Kidney tubule cell (primary cell): Measurements from ENCODE around the gene KCNQ2.
"Not testable (repeated sequence)": the region's sequence is repeated elsewhere in the genome, so short reads cannot be mapped to it uniquely, and the experiment has no call there.

Experiments used
- DNase-seq: peaks from one replicate; pipeline ENCODE4 v3.0.0-alpha.2; 2018; ENCODE audit warnings: low spot score

KCNQ2 gene

DNA sequence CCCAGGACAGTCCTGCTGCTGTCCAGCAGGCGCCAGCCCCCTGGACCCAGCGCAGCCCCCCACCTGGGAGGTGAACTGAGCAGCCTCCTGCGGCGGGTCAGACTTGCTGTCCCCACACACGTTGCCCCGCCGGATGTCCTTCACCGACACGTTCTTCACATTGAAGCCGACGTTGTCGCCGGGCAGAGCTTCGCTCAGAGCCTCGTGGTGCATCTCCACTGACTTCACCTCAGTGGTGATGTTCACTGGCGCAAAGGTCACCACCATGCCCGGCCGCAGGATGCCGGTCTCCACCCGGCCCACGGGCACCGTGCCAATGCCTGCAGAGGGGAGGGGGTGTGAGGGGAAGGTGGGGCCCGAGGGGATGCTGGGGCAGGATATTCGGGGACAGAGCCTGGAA lies 18.0 kb upstream of the KCNQ2 start:
- no peak for DNase-seq

DNA sequence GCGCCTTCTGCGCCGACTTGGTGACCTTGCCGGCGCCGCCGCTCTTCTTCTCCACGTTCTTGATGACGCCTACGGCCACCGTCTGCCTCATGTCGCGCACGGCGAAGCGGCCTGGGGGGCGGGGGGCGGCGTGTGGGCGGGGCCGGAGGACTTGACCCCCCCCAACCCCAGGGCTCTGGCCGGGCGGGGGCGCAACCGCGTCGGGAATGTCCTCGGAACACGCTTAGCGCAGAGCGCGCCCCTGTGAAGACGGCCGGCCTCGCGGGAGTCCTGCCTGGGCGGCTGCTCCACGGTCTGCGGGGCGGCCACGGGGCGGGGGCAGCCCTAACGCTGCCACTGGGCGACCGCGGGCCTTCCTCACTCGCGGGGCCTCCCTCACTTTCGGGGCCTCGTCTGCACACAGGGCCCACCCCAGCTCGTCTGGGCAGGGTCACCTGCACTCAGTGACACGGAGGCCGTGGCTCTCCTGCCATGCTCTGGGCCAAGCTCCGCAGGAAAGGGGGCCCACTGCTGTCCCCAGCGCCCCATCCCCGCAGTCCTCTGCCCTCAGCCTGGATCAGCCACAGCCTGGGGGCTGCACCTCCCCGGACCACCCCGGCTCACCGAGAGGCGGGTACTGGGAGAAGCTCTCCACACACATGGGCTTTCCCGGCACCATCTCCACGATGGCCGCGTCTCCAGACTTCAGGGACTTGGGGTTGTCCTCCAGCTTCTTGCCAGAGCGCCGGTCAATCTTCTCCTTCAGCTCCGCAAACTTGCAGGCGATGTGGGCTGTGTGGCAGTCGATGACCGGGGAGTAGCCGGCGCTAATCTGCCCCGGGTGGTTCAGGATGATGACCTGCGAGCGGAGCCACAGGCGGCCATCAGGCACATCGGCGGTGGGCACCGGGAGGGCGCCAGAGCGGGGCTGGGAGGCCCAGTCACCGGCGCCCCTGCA lies 16.1 kb upstream of the KCNQ2 start:
- no peak for DNase-seq

DNA sequence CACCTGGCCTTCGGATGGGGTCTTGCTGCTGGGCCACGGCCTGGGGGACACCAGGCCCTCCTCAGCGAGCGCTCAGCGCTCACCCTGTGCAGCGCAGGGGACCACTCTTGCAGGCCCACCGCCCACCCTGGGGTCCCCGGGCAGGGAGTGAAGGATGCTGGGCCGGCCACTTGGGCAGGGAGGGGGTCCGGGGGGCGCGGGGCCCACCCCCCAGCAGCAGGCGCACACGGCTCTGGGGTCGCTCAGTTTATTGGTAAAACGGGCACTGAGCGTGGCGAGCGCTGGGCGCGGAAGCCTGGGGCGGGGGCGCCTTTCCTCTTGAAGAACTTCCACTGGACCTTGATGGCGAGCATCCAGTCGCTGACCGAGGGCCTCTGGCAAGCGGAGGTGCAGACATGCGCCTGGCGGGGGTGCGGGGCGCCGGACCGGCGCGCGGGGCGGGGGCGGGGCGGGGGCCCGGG lies 15.4 kb upstream of the KCNQ2 start:
- DNase-seq: no peak

DNA sequence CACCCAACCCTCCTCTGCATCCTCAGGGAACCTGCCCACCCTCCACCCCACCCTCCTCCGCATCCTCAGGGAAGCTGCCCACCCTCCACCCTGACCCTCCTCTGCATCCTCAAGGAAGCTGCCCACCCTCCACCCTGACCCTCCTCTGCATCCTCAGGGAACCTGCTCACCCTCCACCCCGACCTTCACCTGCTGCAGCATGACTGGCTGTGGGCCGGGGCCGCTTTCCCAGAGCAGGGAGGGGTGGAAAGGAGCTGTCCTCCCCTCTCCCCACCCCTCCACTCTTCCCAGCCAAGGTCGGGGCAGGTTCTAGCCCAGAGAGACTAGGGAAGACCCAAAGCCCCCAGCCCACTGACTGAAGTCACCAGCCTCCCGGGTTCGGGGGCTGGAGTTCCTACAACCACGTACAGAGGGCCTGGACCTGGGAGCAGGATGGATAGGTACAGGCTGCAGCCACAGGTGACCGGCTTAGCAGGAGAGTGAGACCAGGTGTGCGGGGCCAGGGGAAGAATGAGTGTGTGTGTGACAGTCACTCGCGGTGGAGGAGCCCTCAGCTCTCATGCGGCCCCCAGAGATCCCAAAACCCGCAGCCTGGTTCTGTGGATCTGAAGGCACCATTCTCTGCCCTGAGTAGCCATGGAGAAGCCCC lies 14.8 kb upstream of the KCNQ2 start:
- DNase-seq: no peak

DNA sequence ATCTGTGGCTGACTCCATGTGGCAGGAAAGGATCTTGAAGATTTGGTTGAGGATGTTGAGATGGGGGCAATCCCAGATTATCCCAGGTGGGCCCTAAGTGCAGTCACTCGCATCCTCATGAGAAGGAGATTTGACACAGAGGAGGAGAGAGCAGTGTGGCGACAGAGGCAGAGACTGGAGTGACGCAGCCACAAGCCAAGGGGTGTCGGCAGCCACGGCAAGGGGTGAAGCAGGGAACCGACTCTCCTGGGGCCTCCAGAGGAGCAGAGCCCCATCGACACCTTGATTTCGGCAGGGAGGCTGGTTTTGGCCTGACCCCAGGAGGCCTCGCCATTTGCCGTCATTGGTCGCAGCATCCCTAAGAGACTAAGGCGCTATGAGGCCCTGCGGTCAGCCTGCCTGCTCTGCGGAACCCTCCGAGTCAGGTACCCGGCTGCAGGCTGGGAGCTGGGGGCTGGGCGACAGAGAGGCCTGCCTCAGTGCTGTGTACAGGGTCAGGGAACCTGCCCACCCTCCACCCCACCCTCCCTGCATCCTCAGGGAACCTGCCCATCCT lies 13.9 kb upstream of the KCNQ2 start:
- DNase-seq: no peak

DNA sequence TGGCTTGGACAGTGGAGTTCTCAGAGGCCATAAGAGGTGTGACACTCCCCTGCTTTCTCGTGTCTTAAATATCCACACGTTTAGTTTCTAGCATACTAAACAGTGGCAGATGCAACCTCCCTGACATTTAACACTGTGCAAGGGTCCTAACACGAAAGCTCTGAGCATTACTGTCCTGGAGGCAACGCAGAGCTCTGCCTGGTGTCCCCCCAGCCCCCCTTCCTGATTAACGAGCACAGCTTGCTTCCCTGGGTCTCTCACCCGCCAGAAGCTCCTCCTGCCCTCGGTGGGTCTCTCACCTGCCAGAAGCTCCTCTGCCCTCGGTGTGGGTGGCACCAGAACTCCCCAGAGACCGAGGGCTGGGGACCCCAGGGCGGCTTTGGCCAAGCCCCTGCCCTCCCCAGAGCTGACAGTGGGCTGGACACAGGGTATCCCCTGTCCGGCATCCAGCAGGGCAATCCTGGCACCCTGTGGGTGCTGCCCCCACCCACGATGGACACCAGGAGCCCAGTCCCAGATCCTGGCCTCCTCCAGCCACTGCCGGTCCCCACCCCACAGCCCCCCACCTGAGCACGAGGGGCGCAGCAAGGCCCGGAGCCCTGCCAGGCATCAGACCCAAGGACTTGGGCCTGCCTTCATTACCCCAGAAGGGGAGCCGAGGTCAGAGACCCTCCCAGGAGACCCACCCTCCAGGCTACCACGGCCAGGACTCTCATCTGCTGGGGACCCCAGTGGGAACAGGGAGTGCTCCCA lies 12.4 kb upstream of the KCNQ2 start:
- no peak for DNase-seq

DNA sequence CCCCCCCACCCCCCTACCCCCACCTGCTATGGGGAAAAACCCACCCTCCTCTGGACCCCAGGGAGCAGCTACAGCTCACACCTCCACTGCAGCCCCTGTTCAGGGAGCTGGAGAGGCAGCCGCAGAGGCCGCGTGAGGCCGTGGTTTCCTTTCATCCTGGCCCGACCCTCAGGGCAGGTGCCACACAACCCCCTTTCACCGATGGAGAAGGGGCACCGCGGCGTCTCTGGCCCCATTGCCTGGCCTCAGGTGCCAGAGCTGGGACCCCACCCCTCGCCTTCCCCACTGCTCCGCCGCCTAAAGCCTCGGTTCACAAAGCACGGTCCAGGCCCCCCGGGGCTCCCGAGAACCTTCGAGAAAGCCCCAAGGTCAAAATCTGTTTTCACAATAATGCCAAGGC lies 11.8 kb upstream of the KCNQ2 start:
- DNase-seq: no peak

DNA sequence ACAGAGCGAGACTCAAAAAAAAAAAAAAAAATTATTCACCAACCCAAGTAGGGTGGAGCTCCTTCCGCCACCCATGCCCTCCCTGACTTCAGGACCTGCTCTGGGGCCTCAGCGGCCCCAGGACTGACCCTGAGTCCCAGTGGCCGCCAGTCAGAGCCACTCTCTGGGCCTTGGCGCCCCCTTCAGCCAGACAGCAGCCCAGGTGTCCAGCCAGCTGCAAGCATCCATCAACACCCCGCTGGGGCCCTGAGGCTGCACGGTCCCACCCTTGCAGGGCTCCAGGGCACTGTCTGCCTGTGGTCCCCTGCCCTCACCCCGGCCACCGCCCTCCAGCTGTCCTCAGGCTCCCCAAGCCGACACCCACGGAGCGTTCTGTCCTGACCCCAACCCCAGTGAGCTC lies 11.4 kb upstream of the KCNQ2 start:
- DNase-seq: peak; percentile 9

DNA sequence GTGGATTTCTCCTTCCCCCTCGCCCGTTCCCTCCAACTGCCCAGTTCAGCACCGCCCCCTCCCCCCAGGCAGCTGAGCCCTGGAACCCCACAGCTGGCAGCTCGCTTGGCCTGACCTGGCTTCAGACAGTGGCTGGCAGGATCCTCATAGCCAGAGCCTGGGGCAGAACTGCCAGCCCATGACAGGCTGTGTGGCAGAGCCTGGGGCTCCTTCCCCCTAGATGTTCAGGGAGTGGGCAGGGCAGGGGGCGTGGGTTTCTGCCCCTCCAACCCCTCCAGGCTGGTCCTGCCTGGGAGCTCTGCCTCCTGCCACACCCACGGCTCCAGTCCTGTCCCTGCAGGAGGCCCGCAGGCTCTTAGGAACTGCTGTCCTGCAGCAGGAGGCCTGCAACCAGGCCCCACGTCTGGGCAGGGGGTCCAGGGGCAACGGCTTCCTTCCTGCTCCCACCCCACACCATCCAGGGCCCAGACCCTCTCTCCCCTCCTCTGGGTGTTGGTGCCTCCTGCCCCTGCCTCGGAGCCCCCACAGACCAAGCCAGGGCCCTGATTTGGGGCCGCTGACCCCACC lies 9.6 kb upstream of the KCNQ2 start:
- DNase-seq: no peak

DNA sequence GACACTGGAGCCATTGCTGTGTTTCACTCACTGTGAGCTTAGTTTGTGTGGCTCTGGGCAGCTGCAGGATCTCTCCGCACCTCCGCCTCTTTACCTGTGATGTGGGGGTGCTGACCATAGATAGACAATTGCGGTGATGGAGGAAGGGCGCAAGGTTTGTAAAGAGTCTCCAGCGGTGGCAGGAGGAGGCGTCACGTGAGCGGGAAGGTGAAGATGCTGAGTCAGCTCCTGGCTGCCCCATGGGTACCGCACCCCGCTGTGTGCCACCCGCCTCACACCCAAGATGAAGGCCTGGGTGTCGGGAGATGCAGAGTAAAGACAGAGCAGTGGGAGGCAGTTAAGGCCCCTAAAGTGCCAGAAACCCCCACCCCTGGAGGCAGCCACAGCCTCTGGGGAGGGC lies 9.0 kb upstream of the KCNQ2 start:
- DNase-seq: no peak

DNA sequence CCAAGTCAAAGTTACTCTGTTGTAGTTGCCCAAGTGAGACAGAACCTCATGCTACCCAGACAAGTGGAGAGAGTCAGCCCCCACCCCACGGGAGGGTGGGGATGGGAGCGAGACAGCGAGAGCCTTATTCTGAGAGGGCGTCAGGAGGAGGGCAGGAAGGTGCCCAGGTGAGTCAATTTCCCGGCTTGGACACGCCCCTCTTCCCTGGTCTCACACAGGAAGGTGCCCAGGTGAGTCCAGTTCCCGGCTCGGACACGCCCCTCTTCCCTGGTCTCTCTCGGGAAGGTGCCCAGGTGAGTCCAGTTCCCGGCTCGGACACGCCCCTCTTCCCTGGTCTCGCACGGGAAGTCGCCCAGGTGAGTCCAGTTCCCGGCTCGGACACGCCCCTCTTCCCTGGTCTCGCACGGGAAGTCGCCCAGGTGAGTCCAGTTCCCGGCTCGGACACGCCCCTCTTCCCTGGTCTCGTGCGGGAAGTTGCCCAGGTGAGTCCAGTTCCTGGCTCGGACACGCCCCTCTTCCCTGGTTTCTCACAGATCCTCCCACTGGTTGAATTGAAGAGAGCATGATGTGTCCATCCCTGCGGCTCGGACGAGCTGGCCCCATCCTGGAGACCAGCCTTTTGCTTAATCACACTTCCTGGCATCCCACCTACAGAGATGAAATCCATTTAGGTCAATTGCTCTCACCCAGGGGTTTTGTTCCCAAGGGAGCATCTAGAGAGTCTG lies 7.4 kb upstream of the KCNQ2 start:
- not testable (repeated sequence) for DNase-seq

DNA sequence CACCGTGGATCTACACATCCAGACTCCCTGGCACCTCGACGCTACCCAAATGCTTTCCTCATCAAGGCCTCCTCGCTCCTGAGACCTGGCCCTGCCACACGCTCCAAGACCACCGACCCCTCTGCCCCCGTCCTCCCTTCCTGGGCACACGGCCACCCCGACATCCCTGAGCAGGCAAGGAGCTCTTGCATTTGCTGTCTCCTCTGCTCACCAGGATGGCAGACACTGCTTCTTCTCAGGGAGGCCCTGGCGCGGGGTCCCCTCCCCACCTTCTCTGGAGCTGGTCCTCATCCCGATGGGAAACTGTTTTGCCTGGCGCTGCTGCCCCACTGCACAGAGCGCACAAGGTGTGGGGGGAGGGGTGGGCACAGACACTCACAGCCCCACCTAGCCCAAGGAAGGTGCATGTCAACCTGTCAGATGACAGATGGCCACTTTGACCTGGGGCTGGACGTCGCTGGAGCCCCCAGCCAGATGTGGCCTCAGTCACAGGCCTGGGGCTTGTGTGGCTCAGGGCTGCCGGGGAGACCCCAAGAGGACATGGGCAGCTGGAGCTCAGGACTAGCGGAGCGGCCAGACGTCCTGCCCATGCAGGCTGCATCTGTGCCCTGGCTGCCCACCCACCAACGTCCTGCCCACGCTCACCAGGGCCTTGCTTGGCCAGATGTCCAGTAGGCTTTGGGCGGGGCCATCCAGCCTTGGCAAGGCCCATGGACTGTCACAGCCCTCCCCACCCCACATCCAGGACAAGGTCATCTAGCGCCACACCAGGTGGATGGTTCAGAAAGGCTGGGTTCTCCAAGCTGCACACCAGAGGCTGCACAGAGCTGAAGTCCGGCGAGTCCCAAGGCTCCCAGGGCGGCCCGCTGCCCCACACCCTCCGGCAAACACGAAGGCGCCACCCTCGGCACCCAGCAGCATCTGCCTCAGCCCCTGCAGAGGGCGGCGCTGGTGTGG lies 6.2 kb upstream of the KCNQ2 start:
- no peak for DNase-seq

DNA sequence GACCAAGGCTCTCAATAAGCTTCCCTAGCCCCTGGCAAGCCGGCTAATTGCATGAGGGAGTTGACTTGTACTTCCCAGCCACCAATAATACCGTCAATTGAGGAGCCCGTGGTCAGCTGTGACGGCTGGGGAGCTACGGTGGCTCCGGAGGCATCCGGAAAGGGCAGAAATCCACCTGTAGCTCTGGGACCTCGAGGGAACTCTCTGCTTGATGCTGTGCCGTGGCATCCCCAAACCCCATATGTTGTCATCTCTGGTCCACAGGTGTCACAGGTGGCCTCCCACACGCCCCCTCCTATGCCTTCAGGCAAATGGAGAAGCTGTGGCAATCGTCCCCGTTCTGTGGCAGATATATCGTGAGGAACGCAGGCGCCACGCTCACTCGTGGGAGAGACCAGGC lies 5.5 kb upstream of the KCNQ2 start:
- no peak for DNase-seq

DNA sequence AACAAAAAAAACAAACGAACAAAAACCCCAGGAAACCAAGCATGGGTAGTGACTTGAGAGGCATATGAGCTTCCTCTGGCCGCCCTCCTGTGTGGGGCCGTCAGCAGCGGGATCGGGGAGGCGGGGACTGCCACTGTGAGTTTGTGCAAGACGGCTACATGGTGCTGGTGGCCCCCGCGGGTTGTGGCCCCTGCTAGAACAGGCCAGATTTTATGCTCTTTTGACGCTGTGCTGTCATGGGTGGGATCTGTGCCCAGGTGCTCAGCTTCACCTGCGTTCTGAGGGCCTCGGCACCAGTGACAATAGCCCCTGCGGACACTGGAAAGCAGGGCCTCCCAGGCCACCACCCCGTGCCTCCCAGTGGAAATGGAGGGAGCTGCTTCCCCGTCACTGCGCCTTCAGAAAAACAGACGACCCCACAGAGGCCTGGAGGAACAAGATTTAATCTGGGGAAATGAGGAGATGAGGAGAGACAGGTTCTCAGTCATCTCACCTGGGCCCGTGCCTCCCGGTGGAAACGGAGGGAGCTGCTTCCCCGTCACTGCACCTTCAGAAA lies 4.7 kb upstream of the KCNQ2 start:
- no peak for DNase-seq

DNA sequence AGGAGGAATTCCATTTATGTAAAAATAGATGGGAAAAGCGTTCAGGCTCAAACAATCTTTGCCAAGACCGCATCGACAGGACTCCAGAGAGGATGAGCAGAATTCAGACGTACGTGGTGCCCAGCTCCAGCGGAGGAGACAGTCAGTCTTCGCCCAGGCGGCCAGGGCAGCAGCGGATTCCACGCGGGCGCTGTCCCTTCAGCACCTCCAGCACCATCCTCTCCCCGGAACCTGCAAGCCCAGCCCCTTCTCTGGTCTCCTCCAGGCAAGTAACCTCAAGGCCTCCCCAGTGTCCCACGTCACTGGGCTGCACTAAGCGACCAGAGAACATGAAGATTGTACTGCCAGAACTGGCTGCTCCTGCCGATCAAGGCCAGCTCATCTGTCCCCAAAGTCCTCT lies 2.8 kb upstream of the KCNQ2 start:
- DNase-seq: peak; percentile 25

DNA sequence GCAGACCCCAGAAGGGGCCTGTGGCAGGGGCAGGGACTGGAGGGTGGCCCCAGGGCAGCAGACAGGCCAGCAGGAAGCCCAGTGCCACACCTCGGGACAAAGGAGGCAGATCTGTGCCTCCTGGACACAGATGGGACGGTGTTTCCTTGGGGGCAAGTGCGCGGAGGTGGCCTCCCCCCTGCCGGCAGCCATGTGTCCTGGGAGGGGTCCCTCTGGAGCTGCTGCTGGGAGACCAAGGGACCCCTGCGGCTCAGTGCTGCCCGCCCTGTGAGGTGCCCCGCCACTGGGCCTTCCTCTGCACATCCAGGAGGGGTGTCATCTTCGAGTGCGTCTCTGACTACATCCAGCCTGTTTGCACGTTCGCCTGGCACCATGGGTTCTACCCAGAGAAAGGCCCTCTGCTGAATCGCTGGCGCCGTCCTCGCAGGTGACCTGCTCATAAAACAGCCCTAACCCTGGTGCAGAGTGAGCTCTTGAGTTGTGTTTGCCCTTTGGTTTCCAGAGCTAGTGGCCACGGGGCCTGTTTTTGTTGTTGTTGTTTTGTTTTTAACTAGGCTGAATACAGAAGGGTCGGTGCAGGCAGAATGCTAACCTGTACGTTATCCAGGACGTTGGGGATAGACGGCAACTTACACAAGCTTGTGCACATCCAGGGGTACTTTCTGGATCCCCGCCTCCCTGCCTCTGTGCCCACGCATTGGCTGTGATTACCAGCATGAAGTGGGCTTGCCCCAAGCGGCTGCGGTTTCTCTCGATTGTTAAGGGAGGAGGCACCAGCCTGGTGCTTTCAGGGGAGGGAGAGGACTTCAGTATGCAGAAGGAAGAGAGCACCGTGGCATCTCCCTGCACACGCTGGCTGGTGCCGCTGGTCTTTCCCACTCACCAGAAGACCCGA lies 1.3 kb upstream of the KCNQ2 start:
- no peak for DNase-seq

DNA sequence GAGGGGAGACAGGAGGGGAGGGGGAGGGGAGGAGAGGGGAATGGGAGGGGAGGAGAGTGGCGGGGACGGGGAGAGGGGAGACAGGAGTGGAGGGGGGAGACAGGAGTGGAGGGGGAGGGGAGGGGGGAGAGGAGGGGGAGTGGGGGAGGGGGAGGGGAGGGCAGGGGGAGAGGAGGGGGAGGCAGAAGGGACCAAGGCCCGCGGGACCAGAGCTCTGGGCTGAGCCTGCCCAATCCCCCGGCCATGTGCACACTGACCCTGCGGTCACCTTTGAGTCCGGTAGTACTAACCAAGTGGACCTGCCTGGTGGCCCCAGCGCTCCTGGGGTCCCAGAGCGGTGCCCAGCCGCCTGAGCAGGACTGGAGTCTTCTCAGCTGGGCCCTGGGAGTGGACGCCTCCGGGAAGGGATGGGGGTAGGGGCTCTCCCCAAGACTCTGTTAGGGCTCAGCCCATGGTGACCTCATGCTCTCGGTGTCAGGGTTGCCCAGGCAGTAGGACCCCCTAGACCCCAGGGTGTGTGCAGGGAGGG lies 471 bp upstream of the KCNQ2 start:
- no peak for DNase-seq

DNA sequence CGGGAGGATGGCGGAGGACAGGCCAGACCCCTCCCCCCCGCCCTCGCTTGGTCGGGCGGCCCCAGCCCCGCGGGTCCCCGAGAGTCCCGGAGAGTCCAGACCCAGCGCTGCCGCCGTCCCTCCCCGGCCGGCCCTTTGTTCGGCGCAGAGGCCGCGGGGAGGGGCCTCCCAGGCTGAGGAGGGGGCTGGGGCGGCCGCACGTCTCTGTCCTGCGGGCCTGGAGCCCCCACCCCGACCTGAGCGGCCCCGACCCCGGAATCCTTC lies 806 bp downstream of the KCNQ2 start:
- no peak for DNase-seq
